B cell (primary cell): ENCODE results near the gene SIPA1L2. TPM values are rescaled to one million over a fixed set of nuclear protein-coding genes. Genes with fewer than 3 reads are reported as not detected.

Source experiments
- ATAC-seq: fragments of 200-7000 bp; cut with Tn5 transposase; one replicate; pipeline ENCODE4 v1.10.0; 2021; ENCODE audit warnings: low read depth, mild to moderate bottlenecking, moderate number of reproducible peaks, moderate library complexity
- CTCF ChIA-PET: fragments of 350-600 bp; sonication (Branson Sonifier 250); formaldehyde crosslinking; loops from one replicate; lab custom pipeline; 2021; ENCODE audit warnings: antibody characterized with exemption, inconsistent platforms; lab: Charles Lee
- POLR2A ChIA-PET: fragments of 350-600 bp; sonication (Branson Sonifier 250); formaldehyde crosslinking; loops from one replicate; lab custom pipeline; 2021; ENCODE audit warnings: antibody characterized with exemption; lab: Charles Lee
- DNase-seq: peaks from one replicate; pipeline ENCODE4 v3.0.0; 2013
- H2AFZ ChIP-seq: 2 replicates; pipeline ENCODE4 v1.6.1; 2012; ENCODE audit warnings: mild to moderate bottlenecking, low read depth, low read length; ENCODE audit not compliant: insufficient read depth, poor library complexity, severe bottlenecking
- H3K27ac ChIP-seq, 2 donors: 1 replicate in 1 of 2; 2 replicates in 1 of 2; pipeline ENCODE4 v1.5.1; 2012 to 2013; ENCODE audit warnings: low read length in 2 of 2, mild to moderate bottlenecking in 2 of 2, moderate library complexity in 1 of 2
- H3K27me3 ChIP-seq, 4 experiments: fragments of 200-600 bp in 1 of 4; sonication (generic) in 1 of 4; replicated peaks in 1 of 4; 1 replicate in 2 of 4; 2 replicates in 2 of 4; pipeline versions ENCODE4 v1.6.1 to v1.7.0; 2013 to 2016; ENCODE audit warnings: low read length in 3 of 4, mild to moderate bottlenecking in 2 of 4, mixed read lengths in 1 of 4, moderate library complexity in 1 of 4; ENCODE audit not compliant: insufficient read depth in 4 of 4, control insufficient read depth in 3 of 4; ENCODE audit errors: control extremely low read depth in 1 of 4
- H3K36me3 ChIP-seq, 2 experiments: replicated peaks in 1 of 2; 1 replicate in 1 of 2; 2 replicates in 1 of 2; pipeline versions ENCODE4 v1.6.1 to v1.7.1; 2013; ENCODE audit warnings: low read length in 1 of 2; ENCODE audit not compliant: insufficient read depth in 2 of 2, control insufficient read depth in 1 of 2; ENCODE audit errors: control extremely low read depth in 1 of 2, extremely low read depth in 1 of 2
- H3K4me1 ChIP-seq, 2 donors: fragments of 200-600 bp in 1 of 2; sonication (generic) in 1 of 2; 1 replicate in 1 of 2; 2 replicates in 1 of 2; pipeline versions ENCODE4 v1.5.1 to v1.6.1; 2013 to 2017; ENCODE audit warnings: low read length in 2 of 2; ENCODE audit not compliant: control insufficient read depth in 2 of 2, insufficient read depth in 2 of 2
- H3K4me2 ChIP-seq: replicated peaks from 2 replicates; pipeline ENCODE3; 2012; ENCODE audit warnings: mild to moderate bottlenecking, low read depth, low read length; ENCODE audit not compliant: poor library complexity, severe bottlenecking
- H3K4me3 ChIP-seq, 5 experiments: fragments of 200-600 bp in 1 of 5; sonication (generic) in 1 of 5; 1 replicate in 3 of 5; 2 replicates in 2 of 5; pipeline versions ENCODE4 v1.5.1 to v1.7.0; 2011 to 2016; ENCODE audit warnings: low read length in 4 of 5, mild to moderate bottlenecking in 4 of 5, low read depth in 2 of 5, control low read depth in 1 of 5, moderate library complexity in 1 of 5; ENCODE audit not compliant: insufficient read depth in 1 of 5; ENCODE audit errors: control extremely low read depth in 1 of 5, extremely low read depth in 1 of 5
- H3K79me2 ChIP-seq: fragments of 200-600 bp; sonication (generic); one replicate; pipeline ENCODE4 v1.6.0; 2016; ENCODE audit warnings: low read length; ENCODE audit not compliant: control insufficient read depth, insufficient read depth
- H3K9ac ChIP-seq: fragments of 200-600 bp; sonication (generic); 2 replicates; pipeline ENCODE4 v1.6.1; 2017; ENCODE audit warnings: mild to moderate bottlenecking, low read length, moderate library complexity
- H3K9me3 ChIP-seq, 3 donors: one replicate each; pipeline versions ENCODE4 v1.6.1 to v1.7.1; 2013; ENCODE audit warnings: low read length in 2 of 3; ENCODE audit not compliant: control insufficient read depth in 2 of 3, insufficient read depth in 1 of 3; ENCODE audit errors: control extremely low read depth in 1 of 3
- H4K20me1 ChIP-seq: 2 replicates; pipeline ENCODE4 v1.6.0; 2012; ENCODE audit warnings: mild to moderate bottlenecking, low read length; ENCODE audit not compliant: insufficient read depth, control insufficient read depth, poor library complexity, severe bottlenecking
- H3K27ac Mint-ChIP-seq: one replicate; pipeline ENCODE4 v1.8.0; 2021; ENCODE audit warnings: mixed read lengths
- H3K27me3 Mint-ChIP-seq: one replicate; pipeline ENCODE4 v1.8.0; 2021; ENCODE audit warnings: mixed read lengths
- H3K4me1 Mint-ChIP-seq: one replicate; pipeline ENCODE4 v1.8.0; 2021; ENCODE audit warnings: mixed read lengths
- H3K4me3 Mint-ChIP-seq: one replicate; pipeline ENCODE4 v1.8.0; 2021; ENCODE audit warnings: mixed read lengths
- H3K9me3 Mint-ChIP-seq: one replicate; pipeline ENCODE4 v1.8.0; 2022; ENCODE audit warnings: mixed read lengths; ENCODE audit not compliant: insufficient read depth
- EZH2 ChIP-seq: IDR thresholded peaks from 2 replicates; pipeline ENCODE4 v1.6.1; 2012; ENCODE audit warnings: borderline replicate concordance, low read depth, mild to moderate bottlenecking, moderate library complexity, low read length; ENCODE audit not compliant: insufficient read depth, poor library complexity, severe bottlenecking
- WGBS: methylation state at CpG from one replicate; pipeline ENCODE4 v1.1.5; 2013; ENCODE audit warnings: missing lambda C conversion rate; ENCODE audit not compliant: insufficient coverage; 5-methylcytosine and 5-hydroxymethylcytosine counted together
- intact Hi-C: fragments of 100-400 bp; cut with micrococcal nuclease; formaldehyde crosslinking; loops from one replicate; pipeline ENCODE4 v1.10.0; 2022
- polyA plus RNA-seq: library from polyadenylated mRNA; depleted of rRNA; stranded (reverse); fragments of >200 nt; gene quantifications from 2 replicates; pipeline ENCODE4 v1.2.3, GENCODE V29; 2012
- total RNA-seq, 2 donors: library from RNA; stranded (reverse); fragments of 120-200 nt in 1 of 2; gene quantifications; 1 replicate in 1 of 2; 2 replicates in 1 of 2; pipeline versions ENCODE4 v1.2.3 to v1.2.4, GENCODE V29; 2013 to 2022
- TF ChIP-seq, protein P1 (sequence below): fragments of 200-600 bp; IDR thresholded peaks from one replicate; pipeline ENCODE4 v1.8.0; 2022; ENCODE audit warnings: antibody characterized with exemption, mild to moderate bottlenecking

SIPA1L2 gene
- total and polyA plus RNA-seq, 2 donors (not counting 1 experiment from before 2014, with no cell fraction given), result 0.07 TPM

- DNase-seq, result peak; percentile 46
- H3K27me3 ChIP-seq, result peaks cover 0 to 8% (median 6%) of the 10 kb centered on the region in 4 experiments
- no peak overlapping the region for H3K4me2 ChIP-seq
- no peak overlapping the region for H3K9ac ChIP-seq
- no peaks in the 10 kb centered on the region for H3K79me2 ChIP-seq
- no peaks in the 10 kb centered on the region for H4K20me1 ChIP-seq
- H3K27ac ChIP-seq, result no peak overlapping the region
- peaks cover 3% of the 10 kb centered on the region in 2 donors for H3K4me1 ChIP-seq
- H3K27ac Mint-ChIP-seq, result no peak overlapping the region
- intact Hi-C loops, result no loop called here
- ChIA-PET CTCF (no interaction called here), POLR2A (no interaction called here)
- WGBS, result no CpG with 5 or more reads among the region's 3 CpGs
- H3K4me1 Mint-ChIP-seq, result peaks cover 2% of the 10 kb centered on the region
- no peaks in the 10 kb centered on the region for H3K9me3 ChIP-seq
- H3K27me3 Mint-ChIP-seq, result peaks cover 37% of the 10 kb centered on the region
- ATAC-seq, result peak; percentile 47
- no peak overlapping the region for H3K4me3 Mint-ChIP-seq
- H3K36me3 ChIP-seq, result no peaks in the 10 kb centered on the region
- no peaks in the 10 kb centered on the region for H3K9me3 Mint-ChIP-seq
- H3K4me3 ChIP-seq, result no peak overlapping the region
- H2AFZ ChIP-seq, result no peak overlapping the region
- TF ChIP-seq, protein P1, sequence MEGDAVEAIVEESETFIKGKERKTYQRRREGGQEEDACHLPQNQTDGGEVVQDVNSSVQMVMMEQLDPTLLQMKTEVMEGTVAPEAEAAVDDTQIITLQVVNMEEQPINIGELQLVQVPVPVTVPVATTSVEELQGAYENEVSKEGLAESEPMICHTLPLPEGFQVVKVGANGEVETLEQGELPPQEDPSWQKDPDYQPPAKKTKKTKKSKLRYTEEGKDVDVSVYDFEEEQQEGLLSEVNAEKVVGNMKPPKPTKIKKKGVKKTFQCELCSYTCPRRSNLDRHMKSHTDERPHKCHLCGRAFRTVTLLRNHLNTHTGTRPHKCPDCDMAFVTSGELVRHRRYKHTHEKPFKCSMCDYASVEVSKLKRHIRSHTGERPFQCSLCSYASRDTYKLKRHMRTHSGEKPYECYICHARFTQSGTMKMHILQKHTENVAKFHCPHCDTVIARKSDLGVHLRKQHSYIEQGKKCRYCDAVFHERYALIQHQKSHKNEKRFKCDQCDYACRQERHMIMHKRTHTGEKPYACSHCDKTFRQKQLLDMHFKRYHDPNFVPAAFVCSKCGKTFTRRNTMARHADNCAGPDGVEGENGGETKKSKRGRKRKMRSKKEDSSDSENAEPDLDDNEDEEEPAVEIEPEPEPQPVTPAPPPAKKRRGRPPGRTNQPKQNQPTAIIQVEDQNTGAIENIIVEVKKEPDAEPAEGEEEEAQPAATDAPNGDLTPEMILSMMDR, result peak; percentile 89
- TF ChIP-seq EZH2, result no peak
These were observed 5.9 kb upstream of the SIPA1L2 start for GRCh38 chr1:232635778-232636356.

DNA sequence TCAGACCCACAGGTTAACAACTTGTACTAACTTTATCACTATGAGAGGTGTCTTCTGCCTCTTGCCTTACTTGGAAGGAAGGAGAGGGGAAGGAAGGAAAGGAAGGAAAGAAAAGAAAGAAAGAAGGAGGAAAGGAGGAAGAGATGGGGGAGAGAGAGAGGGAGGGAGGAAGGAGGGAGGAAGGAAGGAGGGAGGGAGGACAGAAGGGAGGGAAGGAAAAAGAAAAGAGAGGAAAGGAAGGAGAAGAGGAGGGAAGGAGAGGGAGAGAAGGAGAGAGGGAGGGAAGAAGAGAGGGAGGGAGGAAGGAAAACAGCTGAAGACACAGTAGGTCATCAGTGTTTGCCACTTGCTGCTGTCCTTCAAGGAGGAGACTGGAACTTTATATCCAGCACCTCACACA lies 5.3 kb upstream of the SIPA1L2 start:
- Histone ChIP-seq H3K36me3 (no peaks in the 10 kb centered on the region), H3K27ac (no peak overlapping the region), H3K4me1 (peaks cover 7% of the 10 kb centered on the region in 2 donors), H3K9me3 (no peaks in the 10 kb centered on the region), H4K20me1 (no peaks in the 10 kb centered on the region), H3K4me3 (no peak overlapping the region), H3K4me2 (no peak overlapping the region), H2AFZ (no peak overlapping the region), H3K27me3 (peaks cover 0 to 12% (median 7%) of the 10 kb centered on the region in 4 experiments), H3K79me2 (no peaks in the 10 kb centered on the region), H3K9ac (no peak overlapping the region)
- Mint-ChIP-seq H3K9me3 (no peaks in the 10 kb centered on the region), H3K27me3 (peaks cover 38% of the 10 kb centered on the region), H3K4me3 (no peak overlapping the region), H3K4me1 (peaks cover 6% of the 10 kb centered on the region), H3K27ac (no peak overlapping the region)
- ChIA-PET POLR2A (no interaction called here), CTCF (interaction anchor here (0.7 to 1.1 kb wide), 3 partner anchors 24 to 319 kb away, joined by 3 read pairs; no protein-coding TSS in a partner anchor)
- intact Hi-C loops, result no loop called here
- TF ChIP-seq, protein P1, result no peak
- no peak for TF ChIP-seq EZH2
- ATAC-seq (no peak), DNase-seq (no peak)
